GM12878 (cell line): ENCODE results near the gene SEMA3A. TPM values are rescaled to one million over a fixed set of nuclear protein-coding genes. Genes with fewer than 3 reads are reported as not detected.

Experiments used
- GATAD2B ChIP-seq: fragments of 450-650 bp; conservative IDR thresholded peaks from 2 replicates; pipeline ENCODE4 v1.6.1; 2017; ENCODE audit warnings: low read depth, mild to moderate bottlenecking, moderate library complexity
- NBN ChIP-seq: fragments of 450-650 bp; IDR thresholded peaks from 2 replicates; pipeline ENCODE4 v1.6.1; 2016
- POLR2AphosphoS2 ChIP-seq: IDR thresholded peaks from 2 replicates; pipeline ENCODE4 v1.6.1; 2011; ENCODE audit warnings: low read depth, mild to moderate bottlenecking, low read length, improper control_type of control experiment, moderate library complexity
- SIX5 ChIP-seq: IDR thresholded peaks from 2 replicates; pipeline ENCODE4 v1.6.1; 2011; ENCODE audit warnings: mild to moderate bottlenecking, low read depth, low read length, moderate library complexity; ENCODE audit not compliant: severe bottlenecking
- ZNF274 ChIP-seq: IDR thresholded peaks from one replicate; pipeline ENCODE4 v1.8.0; 2011; ENCODE audit not compliant: insufficient read length, insufficient read depth
- polyA plus RNA-seq, 11 experiments: library from polyadenylated mRNA; depleted of rRNA in 4 of 11; unstranded in 6 of 11; stranded (reverse) in 5 of 11; fragments of >200 nt; fragmentation: Nextera tagmentation in 4 of 11; fragmentation: Illumina TruSeq in 1 of 11; extraction: Ambion mirVana in 4 of 11; extraction: Trizol in 1 of 11; gene quantifications; 1 replicate in 1 of 11; 2 replicates in 10 of 11; pipeline versions ENCODE4 v1.2.1 to v1.2.3, GENCODE V29; 2011 to 2016; ENCODE audit warnings: inconsistent platforms in 2 of 11, missing spikeins in 2 of 11, low read depth in 1 of 11
- total RNA-seq, 4 experiments: library from RNA; depleted of rRNA in 3 of 4; stranded (reverse); fragments of >200 nt in 3 of 4; fragmentation: Illumina TruSeq in 1 of 4; extraction: Trizol in 1 of 4; gene quantifications; 2 replicates each; pipeline versions ENCODE4 v1.2.1 to v1.2.3, GENCODE V29; 2013 to 2021
- TF ChIP-seq, protein P1 (sequence below): IDR thresholded peaks from 2 replicates; pipeline ENCODE4 v1.6.1; 2011; ENCODE audit warnings: low read depth, low read length, improper control_type of control experiment, borderline replicate concordance
- TF ChIP-seq, protein P2 (sequence below): IDR thresholded peaks from 2 replicates; pipeline ENCODE4 v1.6.1; 2012; ENCODE audit warnings: improper control_type of control experiment, low read depth, low read length; ENCODE audit not compliant: insufficient replicate concordance
- TF ChIP-seq, protein P3 (sequence below): fragments of 450-650 bp; IDR thresholded peaks from 2 replicates; pipeline ENCODE4 v1.6.1; 2017; ENCODE audit warnings: antibody characterized with exemption, mild to moderate bottlenecking, moderate library complexity
- TF ChIP-seq, protein P4 (sequence below): fragments of 450-650 bp; formaldehyde crosslinking; IDR thresholded peaks from 2 replicates; pipeline ENCODE4 v1.4.0; 2020; ENCODE audit warnings: mild to moderate bottlenecking, moderate library complexity
- TF ChIP-seq, protein P5 (sequence below): fragments of 450-650 bp; formaldehyde crosslinking; IDR thresholded peaks from 2 replicates; pipeline ENCODE4 v1.4.0; 2022; ENCODE audit warnings: mild to moderate bottlenecking, moderate library complexity

Gene SEMA3A
- total and polyA plus RNA-seq, 10 of the 15 experiments (the other 5 are each of a cell fraction or from before 2014, with no cell fraction given): 0.01 to 3.3 (median 0.24) TPM

DNA sequence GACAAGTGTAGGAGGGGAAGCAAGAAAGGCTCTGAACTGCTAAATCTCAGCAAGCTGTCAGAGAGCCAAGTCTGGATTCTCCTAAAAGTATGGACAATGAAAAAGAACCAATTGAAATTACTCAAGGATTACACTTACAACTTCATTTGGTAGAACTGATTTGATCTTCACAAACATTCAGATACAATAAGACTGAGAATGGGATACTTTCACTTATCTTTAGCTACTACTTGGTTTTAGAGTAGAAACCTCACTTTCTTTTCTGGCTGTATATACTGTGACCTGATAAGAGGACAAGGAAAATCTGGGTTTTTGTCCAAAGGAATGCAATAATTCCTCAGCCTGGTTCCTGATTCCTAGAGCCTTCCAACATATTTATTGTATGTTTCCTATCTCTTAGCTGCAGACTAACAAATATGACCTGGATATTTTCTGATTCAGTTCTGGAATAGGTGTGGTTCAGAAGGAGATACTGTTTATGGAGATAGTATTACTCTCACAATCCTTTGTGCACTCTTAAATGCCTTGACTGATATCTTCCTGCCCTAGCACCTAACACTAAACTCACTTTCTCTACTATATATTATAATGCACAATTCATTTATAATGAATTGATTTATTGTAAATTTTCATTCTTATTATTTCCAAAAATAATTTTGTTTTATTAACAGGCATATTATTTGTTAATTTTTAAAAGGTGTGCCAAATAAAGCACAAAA is 7.3 kb downstream of the SEMA3A start (continued):
- TF ChIP-seq, protein P1, sequence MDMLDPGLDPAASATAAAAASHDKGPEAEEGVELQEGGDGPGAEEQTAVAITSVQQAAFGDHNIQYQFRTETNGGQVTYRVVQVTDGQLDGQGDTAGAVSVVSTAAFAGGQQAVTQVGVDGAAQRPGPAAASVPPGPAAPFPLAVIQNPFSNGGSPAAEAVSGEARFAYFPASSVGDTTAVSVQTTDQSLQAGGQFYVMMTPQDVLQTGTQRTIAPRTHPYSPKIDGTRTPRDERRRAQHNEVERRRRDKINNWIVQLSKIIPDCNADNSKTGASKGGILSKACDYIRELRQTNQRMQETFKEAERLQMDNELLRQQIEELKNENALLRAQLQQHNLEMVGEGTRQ: no peak
- TF ChIP-seq NBN (no peak), POLR2AphosphoS2 (no peak), SIX5 (no peak), ZNF274 (no peak), GATAD2B (no peak)
- TF ChIP-seq, protein P2, sequence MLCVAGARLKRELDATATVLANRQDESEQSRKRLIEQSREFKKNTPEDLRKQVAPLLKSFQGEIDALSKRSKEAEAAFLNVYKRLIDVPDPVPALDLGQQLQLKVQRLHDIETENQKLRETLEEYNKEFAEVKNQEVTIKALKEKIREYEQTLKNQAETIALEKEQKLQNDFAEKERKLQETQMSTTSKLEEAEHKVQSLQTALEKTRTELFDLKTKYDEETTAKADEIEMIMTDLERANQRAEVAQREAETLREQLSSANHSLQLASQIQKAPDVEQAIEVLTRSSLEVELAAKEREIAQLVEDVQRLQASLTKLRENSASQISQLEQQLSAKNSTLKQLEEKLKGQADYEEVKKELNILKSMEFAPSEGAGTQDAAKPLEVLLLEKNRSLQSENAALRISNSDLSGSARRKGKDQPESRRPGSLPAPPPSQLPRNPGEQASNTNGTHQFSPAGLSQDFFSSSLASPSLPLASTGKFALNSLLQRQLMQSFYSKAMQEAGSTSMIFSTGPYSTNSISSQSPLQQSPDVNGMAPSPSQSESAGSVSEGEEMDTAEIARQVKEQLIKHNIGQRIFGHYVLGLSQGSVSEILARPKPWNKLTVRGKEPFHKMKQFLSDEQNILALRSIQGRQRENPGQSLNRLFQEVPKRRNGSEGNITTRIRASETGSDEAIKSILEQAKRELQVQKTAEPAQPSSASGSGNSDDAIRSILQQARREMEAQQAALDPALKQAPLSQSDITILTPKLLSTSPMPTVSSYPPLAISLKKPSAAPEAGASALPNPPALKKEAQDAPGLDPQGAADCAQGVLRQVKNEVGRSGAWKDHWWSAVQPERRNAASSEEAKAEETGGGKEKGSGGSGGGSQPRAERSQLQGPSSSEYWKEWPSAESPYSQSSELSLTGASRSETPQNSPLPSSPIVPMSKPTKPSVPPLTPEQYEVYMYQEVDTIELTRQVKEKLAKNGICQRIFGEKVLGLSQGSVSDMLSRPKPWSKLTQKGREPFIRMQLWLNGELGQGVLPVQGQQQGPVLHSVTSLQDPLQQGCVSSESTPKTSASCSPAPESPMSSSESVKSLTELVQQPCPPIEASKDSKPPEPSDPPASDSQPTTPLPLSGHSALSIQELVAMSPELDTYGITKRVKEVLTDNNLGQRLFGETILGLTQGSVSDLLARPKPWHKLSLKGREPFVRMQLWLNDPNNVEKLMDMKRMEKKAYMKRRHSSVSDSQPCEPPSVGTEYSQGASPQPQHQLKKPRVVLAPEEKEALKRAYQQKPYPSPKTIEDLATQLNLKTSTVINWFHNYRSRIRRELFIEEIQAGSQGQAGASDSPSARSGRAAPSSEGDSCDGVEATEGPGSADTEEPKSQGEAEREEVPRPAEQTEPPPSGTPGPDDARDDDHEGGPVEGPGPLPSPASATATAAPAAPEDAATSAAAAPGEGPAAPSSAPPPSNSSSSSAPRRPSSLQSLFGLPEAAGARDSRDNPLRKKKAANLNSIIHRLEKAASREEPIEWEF: no peak
- TF ChIP-seq, protein P3, sequence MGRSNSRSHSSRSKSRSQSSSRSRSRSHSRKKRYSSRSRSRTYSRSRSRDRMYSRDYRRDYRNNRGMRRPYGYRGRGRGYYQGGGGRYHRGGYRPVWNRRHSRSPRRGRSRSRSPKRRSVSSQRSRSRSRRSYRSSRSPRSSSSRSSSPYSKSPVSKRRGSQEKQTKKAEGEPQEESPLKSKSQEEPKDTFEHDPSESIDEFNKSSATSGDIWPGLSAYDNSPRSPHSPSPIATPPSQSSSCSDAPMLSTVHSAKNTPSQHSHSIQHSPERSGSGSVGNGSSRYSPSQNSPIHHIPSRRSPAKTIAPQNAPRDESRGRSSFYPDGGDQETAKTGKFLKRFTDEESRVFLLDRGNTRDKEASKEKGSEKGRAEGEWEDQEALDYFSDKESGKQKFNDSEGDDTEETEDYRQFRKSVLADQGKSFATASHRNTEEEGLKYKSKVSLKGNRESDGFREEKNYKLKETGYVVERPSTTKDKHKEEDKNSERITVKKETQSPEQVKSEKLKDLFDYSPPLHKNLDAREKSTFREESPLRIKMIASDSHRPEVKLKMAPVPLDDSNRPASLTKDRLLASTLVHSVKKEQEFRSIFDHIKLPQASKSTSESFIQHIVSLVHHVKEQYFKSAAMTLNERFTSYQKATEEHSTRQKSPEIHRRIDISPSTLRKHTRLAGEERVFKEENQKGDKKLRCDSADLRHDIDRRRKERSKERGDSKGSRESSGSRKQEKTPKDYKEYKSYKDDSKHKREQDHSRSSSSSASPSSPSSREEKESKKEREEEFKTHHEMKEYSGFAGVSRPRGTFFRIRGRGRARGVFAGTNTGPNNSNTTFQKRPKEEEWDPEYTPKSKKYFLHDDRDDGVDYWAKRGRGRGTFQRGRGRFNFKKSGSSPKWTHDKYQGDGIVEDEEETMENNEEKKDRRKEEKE: no peak
- TF ChIP-seq, protein P4, sequence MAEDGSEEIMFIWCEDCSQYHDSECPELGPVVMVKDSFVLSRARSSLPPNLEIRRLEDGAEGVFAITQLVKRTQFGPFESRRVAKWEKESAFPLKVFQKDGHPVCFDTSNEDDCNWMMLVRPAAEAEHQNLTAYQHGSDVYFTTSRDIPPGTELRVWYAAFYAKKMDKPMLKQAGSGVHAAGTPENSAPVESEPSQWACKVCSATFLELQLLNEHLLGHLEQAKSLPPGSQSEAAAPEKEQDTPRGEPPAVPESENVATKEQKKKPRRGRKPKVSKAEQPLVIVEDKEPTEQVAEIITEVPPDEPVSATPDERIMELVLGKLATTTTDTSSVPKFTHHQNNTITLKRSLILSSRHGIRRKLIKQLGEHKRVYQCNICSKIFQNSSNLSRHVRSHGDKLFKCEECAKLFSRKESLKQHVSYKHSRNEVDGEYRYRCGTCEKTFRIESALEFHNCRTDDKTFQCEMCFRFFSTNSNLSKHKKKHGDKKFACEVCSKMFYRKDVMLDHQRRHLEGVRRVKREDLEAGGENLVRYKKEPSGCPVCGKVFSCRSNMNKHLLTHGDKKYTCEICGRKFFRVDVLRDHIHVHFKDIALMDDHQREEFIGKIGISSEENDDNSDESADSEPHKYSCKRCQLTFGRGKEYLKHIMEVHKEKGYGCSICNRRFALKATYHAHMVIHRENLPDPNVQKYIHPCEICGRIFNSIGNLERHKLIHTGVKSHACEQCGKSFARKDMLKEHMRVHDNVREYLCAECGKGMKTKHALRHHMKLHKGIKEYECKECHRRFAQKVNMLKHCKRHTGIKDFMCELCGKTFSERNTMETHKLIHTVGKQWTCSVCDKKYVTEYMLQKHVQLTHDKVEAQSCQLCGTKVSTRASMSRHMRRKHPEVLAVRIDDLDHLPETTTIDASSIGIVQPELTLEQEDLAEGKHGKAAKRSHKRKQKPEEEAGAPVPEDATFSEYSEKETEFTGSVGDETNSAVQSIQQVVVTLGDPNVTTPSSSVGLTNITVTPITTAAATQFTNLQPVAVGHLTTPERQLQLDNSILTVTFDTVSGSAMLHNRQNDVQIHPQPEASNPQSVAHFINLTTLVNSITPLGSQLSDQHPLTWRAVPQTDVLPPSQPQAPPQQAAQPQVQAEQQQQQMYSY (CRISPR knock-in tag): no peak
- TF ChIP-seq, protein P5, sequence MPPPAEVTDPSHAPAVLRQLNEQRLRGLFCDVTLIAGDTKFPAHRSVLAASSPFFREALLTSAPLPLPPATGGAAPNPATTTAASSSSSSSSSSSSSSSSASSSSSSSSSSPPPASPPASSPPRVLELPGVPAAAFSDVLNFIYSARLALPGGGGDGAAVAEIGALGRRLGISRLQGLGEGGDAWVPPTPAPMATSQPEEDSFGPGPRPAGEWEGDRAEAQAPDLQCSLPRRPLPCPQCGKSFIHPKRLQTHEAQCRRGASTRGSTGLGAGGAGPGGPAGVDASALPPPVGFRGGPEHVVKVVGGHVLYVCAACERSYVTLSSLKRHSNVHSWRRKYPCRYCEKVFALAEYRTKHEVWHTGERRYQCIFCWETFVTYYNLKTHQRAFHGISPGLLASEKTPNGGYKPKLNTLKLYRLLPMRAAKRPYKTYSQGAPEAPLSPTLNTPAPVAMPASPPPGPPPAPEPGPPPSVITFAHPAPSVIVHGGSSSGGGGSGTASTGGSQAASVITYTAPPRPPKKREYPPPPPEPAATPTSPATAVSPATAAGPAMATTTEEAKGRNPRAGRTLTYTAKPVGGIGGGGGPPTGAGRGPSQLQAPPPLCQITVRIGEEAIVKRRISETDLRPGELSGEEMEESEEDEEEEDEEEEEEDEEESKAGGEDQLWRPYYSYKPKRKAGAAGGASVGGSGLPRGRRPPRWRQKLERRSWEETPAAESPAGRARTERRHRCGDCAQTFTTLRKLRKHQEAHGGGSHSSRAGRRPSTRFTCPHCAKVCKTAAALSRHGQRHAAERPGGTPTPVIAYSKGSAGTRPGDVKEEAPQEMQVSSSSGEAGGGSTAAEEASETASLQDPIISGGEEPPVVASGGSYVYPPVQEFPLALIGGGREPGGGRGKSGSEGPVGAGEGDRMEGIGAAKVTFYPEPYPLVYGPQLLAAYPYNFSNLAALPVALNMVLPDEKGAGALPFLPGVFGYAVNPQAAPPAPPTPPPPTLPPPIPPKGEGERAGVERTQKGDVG (CRISPR knock-in tag): no peak
